T47D (cell line): ENCODE data around the gene UBAC2.

Experiments
- DNase-seq, 2 experiments: peaks; one replicate each; pipeline versions ENCODE4 v3.0.0 to v3.0.0-alpha.2; 2011 to 2012; ENCODE audit warnings: low read depth in 1 of 2, low spot score in 1 of 2
- JUND ChIP-seq: IDR thresholded peaks from 2 replicates; pipeline ENCODE4 v1.6.1; 2012; ENCODE audit warnings: low read depth
- in situ Hi-C: cut with HindIII; loops from 2 replicates; pipeline ENCODE4 v1.10.0; 2016; ENCODE audit warnings: low sequenced_read_pairs, low pct_unique_long_range_greater_than_20kb

UBAC2 gene

DNA sequence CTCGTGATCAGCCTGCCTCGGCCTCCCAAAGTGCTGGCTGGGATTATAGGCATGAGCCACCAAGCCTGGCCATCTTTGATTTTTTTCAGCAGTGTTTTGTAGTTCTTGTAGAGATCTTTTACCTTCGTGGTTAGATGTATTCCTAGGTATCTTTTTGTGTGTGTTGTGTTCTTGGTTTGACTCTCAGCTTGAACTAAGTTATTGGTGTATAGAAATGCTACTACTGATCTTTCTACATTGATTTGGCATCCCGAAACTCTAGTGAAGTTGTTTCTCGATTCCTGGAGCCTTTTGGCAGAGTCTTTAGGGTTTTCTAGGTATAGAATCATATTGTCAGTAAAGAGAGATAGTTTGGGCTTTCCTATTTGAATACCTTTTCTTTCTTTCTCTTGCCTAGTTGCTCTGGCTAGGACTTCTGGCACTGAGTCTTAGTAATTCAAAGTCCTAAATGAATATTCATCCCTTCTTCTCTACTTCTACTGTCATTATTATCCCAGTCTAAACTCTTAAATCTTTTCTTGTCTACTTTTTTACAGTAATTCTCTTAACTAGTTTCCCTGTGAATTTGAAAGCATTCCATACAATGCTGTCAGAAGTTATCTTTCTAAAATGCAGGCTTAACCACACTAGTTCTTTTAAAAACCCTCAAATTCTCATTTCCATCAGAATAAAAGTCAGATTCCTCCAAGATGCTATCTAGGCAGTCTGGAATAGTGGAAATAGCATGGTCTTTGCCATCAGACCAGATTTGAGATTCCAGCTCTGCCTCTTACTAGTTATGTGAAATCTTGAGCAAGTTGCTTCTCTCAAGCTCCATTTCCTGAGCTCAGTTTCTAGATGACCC is 50.5 kb downstream of the UBAC2 start:
- no peak for DNase-seq
- in situ Hi-C loops: no loop called here

DNA sequence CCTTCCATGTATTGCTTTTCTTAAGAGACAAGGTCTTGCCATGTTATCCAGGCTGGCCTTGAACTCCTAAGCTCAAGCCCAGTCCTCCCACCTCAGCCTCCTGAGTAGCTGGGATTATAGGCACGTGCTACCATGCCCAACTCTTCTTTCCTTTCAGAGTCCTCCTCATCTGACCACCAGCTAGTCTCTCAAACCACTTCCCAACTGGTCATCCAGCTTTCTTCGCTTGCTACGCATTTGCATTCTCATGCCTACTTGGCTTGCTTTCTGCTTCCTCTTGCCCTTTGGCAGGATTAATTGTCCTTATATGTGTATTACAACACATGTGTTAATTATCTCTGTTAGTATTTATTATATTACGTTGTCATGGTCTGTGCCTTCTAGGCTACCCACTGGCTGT is 51.3 kb downstream of the UBAC2 start:
- no peak for DNase-seq
- TF ChIP-seq JUND: no peak
- in situ Hi-C loops: no loop called here

More for the DNA sequence above, 50.5 kb downstream of the UBAC2 start:
- TF ChIP-seq JUND: no peak

DNA sequence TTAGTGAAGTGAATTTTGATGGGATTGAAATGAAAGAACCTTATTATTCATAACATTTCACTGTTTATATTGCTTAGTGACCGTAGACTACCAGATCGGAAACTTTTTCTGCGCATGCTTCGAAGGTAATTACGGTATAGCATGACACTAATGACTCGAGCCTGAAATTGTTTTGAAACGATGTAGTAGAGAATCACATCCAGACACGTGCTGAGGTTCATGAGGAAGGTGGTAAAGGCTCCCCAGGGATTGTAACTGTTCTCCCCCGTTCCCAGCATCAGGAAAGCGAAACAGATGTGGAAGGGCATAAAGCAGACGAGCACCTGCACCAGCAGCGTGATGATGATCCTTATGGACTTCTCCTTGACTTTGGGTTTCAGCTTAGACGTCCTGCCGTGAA is 54.2 kb downstream of the UBAC2 start:
- DNase-seq: no peak
- TF ChIP-seq JUND: no peak
- in situ Hi-C loops: no loop called here

GRCh38 chr13:99255271-99255670 is 54.6 kb downstream of the UBAC2 start:
- in situ Hi-C loops: no loop called here
- DNase-seq: no peak
- no peak for TF ChIP-seq JUND

- no peak for DNase-seq
- in situ Hi-C loops: no loop called here
- no peak for TF ChIP-seq JUND
These were observed 55.6 kb downstream of the UBAC2 start for GRCh38 chr13:99256283-99256682.

DNA sequence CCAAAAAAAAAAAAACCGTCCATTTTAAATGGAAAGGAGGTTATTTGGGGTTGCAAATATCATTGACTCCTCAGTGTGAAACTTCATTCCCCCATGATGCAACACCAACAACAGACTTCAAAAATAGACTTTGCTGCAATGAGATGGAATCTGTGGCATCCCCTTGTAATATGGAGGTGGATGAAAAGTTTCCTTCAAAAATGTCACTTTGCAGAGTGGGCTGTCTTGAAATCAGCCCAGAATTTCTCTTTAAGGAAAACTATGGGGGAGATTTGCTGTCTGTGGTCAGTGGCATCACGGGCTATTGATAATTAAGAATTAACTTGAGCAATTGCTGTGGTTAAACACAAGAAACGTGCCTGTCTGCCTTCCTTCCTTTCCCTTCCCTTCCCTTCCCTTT is 56.1 kb downstream of the UBAC2 start:
- DNase-seq: no peak
- in situ Hi-C loops: no loop called here
- no peak for TF ChIP-seq JUND

- in situ Hi-C loops: no loop called here
- no peak for TF ChIP-seq JUND
- no peak for DNase-seq
These were observed 56.6 kb downstream of the UBAC2 start for GRCh38 chr13:99257291-99257690.

DNA sequence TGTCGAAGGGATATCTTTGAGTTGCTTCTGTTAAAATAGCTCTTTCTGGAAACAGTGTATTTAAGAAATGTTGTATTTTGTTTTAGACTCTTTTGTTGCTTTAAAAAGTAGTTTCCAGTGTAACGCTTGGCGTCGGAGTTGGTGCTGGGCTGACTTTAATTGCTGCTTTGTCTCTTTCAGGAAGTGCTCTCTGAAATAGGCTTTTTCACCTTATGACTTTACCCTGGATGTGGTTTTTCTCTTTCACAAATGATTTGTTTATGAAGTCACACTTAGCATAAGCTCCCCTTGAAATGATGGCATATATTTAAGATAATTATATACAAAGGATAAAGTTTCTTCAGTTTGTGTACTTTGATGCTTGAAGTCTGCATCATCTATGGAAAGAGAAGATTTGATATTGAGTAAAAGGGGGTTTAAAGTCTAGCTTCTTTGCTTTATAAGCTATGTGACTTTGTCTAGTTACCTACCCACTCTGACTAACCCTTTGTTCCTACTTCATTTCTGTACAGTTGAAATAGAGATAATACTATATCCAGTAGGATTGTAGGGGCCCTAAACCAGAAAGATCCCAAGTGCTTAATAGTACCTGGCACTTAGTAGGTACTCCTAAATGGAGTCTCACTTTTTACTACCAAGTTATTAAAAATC is 57.7 kb downstream of the UBAC2 start, which contains the start of gene GPR18:
TSS of gene GPR18 (minus strand) at position 170 of the 651 bp plus-strand sequence. CDS start 2,507 bp downstream, outside the sequence.
- in situ Hi-C loops: no loop called here
- no peak for TF ChIP-seq JUND
- no peak for DNase-seq

DNA sequence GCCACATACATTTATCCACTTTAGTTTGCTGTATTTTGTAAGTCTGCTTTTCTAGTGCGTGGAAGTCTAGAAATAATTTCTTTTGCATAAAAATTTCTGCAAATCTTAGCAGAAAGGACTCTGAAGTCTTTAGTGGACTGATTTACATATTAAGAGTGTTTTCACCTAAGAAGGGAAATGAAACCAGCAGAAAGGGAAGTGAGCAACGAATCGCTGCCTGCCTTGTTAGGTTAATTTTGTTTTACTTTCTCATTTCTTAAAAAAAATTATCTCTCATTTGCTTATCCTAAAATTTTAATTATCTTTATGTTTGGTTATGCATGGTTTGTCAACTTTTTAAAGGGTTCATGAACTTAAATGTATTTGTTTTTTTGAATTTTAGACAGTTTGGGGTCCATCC is 58.3 kb downstream of the UBAC2 start:
- in situ Hi-C loops: no loop called here
- no peak for TF ChIP-seq JUND
- DNase-seq: no peak

DNA sequence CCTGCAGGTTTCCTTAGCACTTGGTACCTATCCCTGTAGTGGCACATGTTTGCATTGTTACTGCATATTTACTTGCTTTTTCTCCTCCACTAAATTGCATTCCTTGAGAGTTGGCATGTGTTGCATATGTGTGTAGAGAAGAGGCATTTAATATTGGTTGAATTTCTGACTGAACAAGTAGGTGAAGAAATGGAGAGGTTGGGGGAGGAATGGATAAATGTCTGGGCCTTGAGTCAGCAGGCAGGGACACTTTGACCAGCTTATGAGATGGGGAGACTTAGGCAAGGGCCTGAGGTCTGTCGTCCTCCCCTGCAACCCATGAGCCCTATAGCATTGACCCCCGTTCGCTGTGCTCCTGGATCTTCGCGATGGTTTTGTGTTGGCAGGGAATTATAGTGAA is 59.6 kb downstream of the UBAC2 start:
- in situ Hi-C loops: no loop called here
- TF ChIP-seq JUND: no peak
- DNase-seq: no peak

- no peak for DNase-seq
- in situ Hi-C loops: no loop called here
- no peak for TF ChIP-seq JUND
These were observed 60.4 kb downstream of the UBAC2 start for GRCh38 chr13:99261059-99261458.

- no peak for DNase-seq
- in situ Hi-C loops: no loop called here
- no peak for TF ChIP-seq JUND
These were observed 62.6 kb downstream of the UBAC2 start for GRCh38 chr13:99263126-99263785.

DNA sequence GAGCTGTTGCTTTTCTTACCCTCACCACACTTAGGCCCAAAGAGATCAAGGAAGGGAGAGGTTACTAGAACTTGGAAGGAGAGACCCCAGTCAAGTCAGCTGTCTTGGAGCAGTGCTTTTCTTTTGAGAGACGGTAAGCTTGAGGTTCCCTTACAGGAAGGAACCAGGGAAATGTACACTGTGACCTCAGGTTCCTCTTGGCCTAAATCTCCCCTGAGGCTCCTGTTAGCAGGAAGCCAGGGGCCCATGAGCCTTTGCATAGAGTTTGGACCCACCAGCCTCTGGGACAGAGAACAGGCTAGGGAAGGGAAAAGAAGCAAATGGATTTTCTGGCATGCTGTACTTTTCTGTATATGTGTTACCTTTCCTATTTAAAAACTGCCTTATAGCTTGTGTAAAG is 63.4 kb downstream of the UBAC2 start:
- TF ChIP-seq JUND: no peak
- in situ Hi-C loops: no loop called here
- DNase-seq: no peak
